Endothelial cell of umbilical vein (primary cell): ENCODE results near the gene GUCY1B1. TPM values are rescaled to one million over a fixed set of nuclear protein-coding genes. Genes with fewer than 3 reads are reported as not detected.

Experiments used
- BruUV-seq: library from RNA; stranded (reverse); fragments of 400-500 nt; replicated peaks from 2 replicates; lab custom pipeline; 2021; lab: Mats Ljungman, UMichigan
- CTCF ChIA-PET: fragments of 300-600, 350-600 bp; sonication (Branson Sonifier 250); formaldehyde crosslinking; loops from one replicate; lab custom pipeline; 2021; ENCODE audit warnings: antibody characterized with exemption, inconsistent platforms; lab: Charles Lee
- POLR2A ChIA-PET: fragments of 300-600, 350-600 bp; sonication (Branson Sonifier 250); formaldehyde crosslinking; loops from one replicate; lab custom pipeline; 2021; ENCODE audit warnings: antibody characterized with exemption, inconsistent platforms; lab: Charles Lee
- DNase-seq: peaks from one replicate; pipeline ENCODE4 v3.0.0-alpha.2; 2011; ENCODE audit warnings: low read depth, low spot score
- FAIRE-seq: peaks from 2 replicates; lab custom pipeline; 2011; peaks lifted over from hg19 to GRCh38; lab: Jason Lieb, UNC
- H2AFZ ChIP-seq: 2 replicates; pipeline ENCODE4 v1.6.0; 2012; ENCODE audit warnings: low read depth, low read length, control low read depth, inconsistent platforms
- H3K27ac ChIP-seq: 2 replicates; pipeline ENCODE4 v1.5.1; 2011; ENCODE audit warnings: low read depth, mild to moderate bottlenecking, control low read depth, low read length, moderate library complexity; ENCODE audit not compliant: insufficient read depth
- H3K27me3 ChIP-seq, 2 experiments: 2 replicates each; pipeline versions ENCODE4 v1.6.0 to v1.6.1; 2011; ENCODE audit warnings: low read length in 2 of 2, mixed read lengths in 1 of 2; ENCODE audit not compliant: control insufficient read depth in 2 of 2, insufficient read depth in 2 of 2
- H3K36me3 ChIP-seq, 2 experiments: 2 replicates in 1 of 2; 3 replicates in 1 of 2; pipeline ENCODE4 v1.5.1; 2011; ENCODE audit warnings: low read length in 2 of 2, mild to moderate bottlenecking in 1 of 2, moderate library complexity in 1 of 2; ENCODE audit not compliant: control insufficient read depth in 2 of 2, insufficient read depth in 2 of 2; ENCODE audit errors: extremely low read depth in 1 of 2
- H3K4me1 ChIP-seq: 3 replicates; pipeline ENCODE4 v1.5.1; 2011; ENCODE audit warnings: mild to moderate bottlenecking, low read length; ENCODE audit not compliant: control insufficient read depth, insufficient read depth; ENCODE audit errors: extremely low read depth
- H3K4me2 ChIP-seq: 2 replicates; pipeline ENCODE4 v1.6.1; 2011; ENCODE audit warnings: low read length, control low read depth, mixed read lengths; ENCODE audit not compliant: insufficient read depth
- H3K4me3 ChIP-seq, 3 experiments: fragments of 200-600 bp in 1 of 3; sonication (generic), shearing (Covaris generic) in 1 of 3; replicated peaks in 1 of 3; 2 replicates each; pipeline ENCODE4 v1.5.1; 2011 to 2016; ENCODE audit warnings: control low read depth in 3 of 3, low read length in 3 of 3, mild to moderate bottlenecking in 2 of 3, inconsistent platforms in 1 of 3, low read depth in 1 of 3, moderate library complexity in 1 of 3; ENCODE audit not compliant: insufficient read depth in 1 of 3
- H3K79me2 ChIP-seq: 2 replicates; pipeline ENCODE4 v1.6.0; 2012; ENCODE audit warnings: low read length, inconsistent platforms; ENCODE audit not compliant: control insufficient read depth, insufficient read depth
- H3K9ac ChIP-seq: replicated peaks from 2 replicates; pipeline ENCODE3; 2011; ENCODE audit warnings: low read length, control low read depth; ENCODE audit not compliant: insufficient read depth; ENCODE audit errors: extremely low read depth
- H3K9me1 ChIP-seq: replicated peaks from 3 replicates; pipeline ENCODE4 v1.6.0; 2011; ENCODE audit warnings: mild to moderate bottlenecking, low read length; ENCODE audit not compliant: control insufficient read depth, insufficient read depth; ENCODE audit errors: extremely low read depth
- H3K9me3 ChIP-seq: replicated peaks from 2 replicates; pipeline ENCODE4 v1.5.1; 2012; ENCODE audit warnings: low read length, inconsistent platforms; ENCODE audit not compliant: control insufficient read depth, insufficient read depth
- H4K20me1 ChIP-seq: replicated peaks from 2 replicates; pipeline ENCODE3; 2011; ENCODE audit warnings: mild to moderate bottlenecking, low read length; ENCODE audit not compliant: control insufficient read depth, insufficient read depth; ENCODE audit errors: extremely low read depth
- CTCF ChIP-seq, 2 donors: IDR thresholded peaks; 1 replicate in 1 of 2; 2 replicates in 1 of 2; pipeline ENCODE4 v1.5.1; 2011; ENCODE audit warnings: low read length in 2 of 2, mild to moderate bottlenecking in 2 of 2, moderate library complexity in 2 of 2, control low read depth in 1 of 2, inconsistent platforms in 1 of 2, low read depth in 1 of 2; ENCODE audit not compliant: insufficient read depth in 1 of 2; ENCODE audit errors: extremely low read depth in 1 of 2
- EZH2 ChIP-seq: IDR thresholded peaks from 2 replicates; pipeline ENCODE4 v1.6.1; 2012; ENCODE audit warnings: borderline replicate concordance, low read depth, mild to moderate bottlenecking, moderate library complexity, low read length, inconsistent platforms; ENCODE audit not compliant: severe bottlenecking
- FOS ChIP-seq: IDR thresholded peaks from 2 replicates; pipeline ENCODE4 v1.6.1; 2011; ENCODE audit warnings: mild to moderate bottlenecking, low read length, moderate library complexity, borderline replicate concordance; ENCODE audit not compliant: insufficient read depth
- GATA2 ChIP-seq: IDR thresholded peaks from 2 replicates; pipeline ENCODE4 v1.7.0; 2011; ENCODE audit warnings: low read depth, mild to moderate bottlenecking, moderate library complexity, mixed read lengths, low read length; ENCODE audit not compliant: insufficient read length, insufficient read depth
- JUN ChIP-seq: IDR thresholded peaks from 2 replicates; pipeline ENCODE4 v1.6.1; 2011; ENCODE audit warnings: borderline replicate concordance, low read depth; ENCODE audit not compliant: insufficient read length, insufficient read depth
- MAX ChIP-seq: IDR thresholded peaks from 2 replicates; pipeline ENCODE4 v1.6.1; 2011; ENCODE audit not compliant: insufficient read depth, insufficient read length
- MYC ChIP-seq: IDR thresholded peaks from one replicate; pipeline ENCODE4 v1.6.1; 2011; ENCODE audit warnings: mild to moderate bottlenecking, low read depth, low read length
- POLR2A ChIP-seq: IDR thresholded peaks from 2 replicates; pipeline ENCODE4 v1.6.1; 2012; ENCODE audit warnings: low read depth, mild to moderate bottlenecking, control low read depth, low read length
- POLR2AphosphoS5 ChIP-seq: IDR thresholded peaks from 2 replicates; pipeline ENCODE4 v1.6.1; 2012; ENCODE audit warnings: low read depth, mild to moderate bottlenecking, control low read depth, low read length, moderate library complexity; ENCODE audit not compliant: insufficient read depth
- dilution Hi-C: fragments of 300-500 bp; cut with MboI; formaldehyde crosslinking; loops from one replicate; pipeline ENCODE4 v1.15.0; 2019; ENCODE audit warnings: low sequenced_read_pairs; ENCODE audit not compliant: extremely low pct_ligation_motif_present
- intact Hi-C: fragments of 100-400 bp; cut with micrococcal nuclease; formaldehyde crosslinking; loops from one replicate; pipeline ENCODE4 v1.10.0; 2022
- polyA plus RNA-seq, 4 experiments: library from polyadenylated mRNA; depleted of rRNA in 3 of 4; stranded (reverse) in 3 of 4; unstranded in 1 of 4; fragments of >200 nt; gene quantifications; 2 replicates each; pipeline versions ENCODE4 v1.2.1 to v1.2.3, GENCODE V29; 2011 to 2012; ENCODE audit warnings: missing spikeins in 1 of 4
- total RNA-seq: library from RNA; stranded (reverse); gene quantifications from 2 replicates; pipeline ENCODE4 v1.2.3, GENCODE V29; 2021

GUCY1B1 gene
- total and polyA plus RNA-seq, 2 donors (not counting 3 experiments of a cell fraction or from before 2014, with no cell fraction given): 1.9 to 4.7 TPM

GRCh38 chr4:155846929-155847328, 88.1 kb downstream of the GUCY1B1 start:
- Histone ChIP-seq H3K9me1 (no peaks in the 10 kb centered on the region), H4K20me1 (no peaks in the 10 kb centered on the region), H3K4me3 (no peak overlapping the region), H3K36me3 (no peaks in the 10 kb centered on the region), H3K4me2 (no peak overlapping the region), H3K9ac (no peak overlapping the region), H2AFZ (no peak overlapping the region), H3K79me2 (no peaks in the 10 kb centered on the region), H3K27ac (no peak overlapping the region), H3K27me3 (no peaks in the 10 kb centered on the region), H3K9me3 (no peaks in the 10 kb centered on the region), H3K4me1 (no peaks in the 10 kb centered on the region)
- FAIRE-seq (no peak), DNase-seq (no peak)
- BruUV-seq: no TSS peak
- ChIA-PET POLR2A (no interaction called here), CTCF (interaction anchor here (0.9 kb wide), 1 partner anchor 37 kb away, joined by 3 read pairs; no protein-coding TSS in a partner anchor)
- dilution Hi-C loops (no loop called here), intact Hi-C loops (no loop called here)
- no peak for TF ChIP-seq MYC
- no peak for TF ChIP-seq FOS
- TF ChIP-seq JUN: no peak
- TF ChIP-seq EZH2: no peak
- TF ChIP-seq MAX: no peak
- TF ChIP-seq POLR2A: no peak
- TF ChIP-seq POLR2AphosphoS5: no peak
- TF ChIP-seq CTCF (IDR thresholded peaks at IDR 0.05; ENCODE audit: extremely low read depth in 1 of 2, insufficient read depth in 1 of 2, low read depth in 1 of 2, low read length in 2 of 2): no peak
- no peak for TF ChIP-seq GATA2
